NB4 (cell line): ENCODE measurements around the gene EDAR.

ENCODE experiments used
- DNase-seq: peaks from one replicate; pipeline ENCODE4 v3.0.0; 2010; ENCODE audit warnings: low read depth
- H3K4me3 ChIP-seq: one replicate; pipeline ENCODE4 v1.5.1; 2011; ENCODE audit warnings: mild to moderate bottlenecking, low read depth, low read length, moderate library complexity
- MYC ChIP-seq: IDR thresholded peaks from 2 replicates; pipeline ENCODE4 v1.6.1; 2011; ENCODE audit warnings: low read depth, low read length
- POLR2A ChIP-seq: IDR thresholded peaks from 2 replicates; pipeline ENCODE4 v1.6.1; 2011; ENCODE audit warnings: mild to moderate bottlenecking; ENCODE audit not compliant: insufficient read length; ENCODE audit errors: extremely low read depth
- TF ChIP-seq, protein P1 (sequence below): IDR thresholded peaks from one replicate; pipeline ENCODE4 v1.5.1; 2012; ENCODE audit warnings: low read depth, low read length
- TF ChIP-seq, protein P2 (sequence below): IDR thresholded peaks from 2 replicates; pipeline ENCODE4 v1.6.1; 2011; ENCODE audit warnings: low read depth, low read length

Gene EDAR

DNA sequence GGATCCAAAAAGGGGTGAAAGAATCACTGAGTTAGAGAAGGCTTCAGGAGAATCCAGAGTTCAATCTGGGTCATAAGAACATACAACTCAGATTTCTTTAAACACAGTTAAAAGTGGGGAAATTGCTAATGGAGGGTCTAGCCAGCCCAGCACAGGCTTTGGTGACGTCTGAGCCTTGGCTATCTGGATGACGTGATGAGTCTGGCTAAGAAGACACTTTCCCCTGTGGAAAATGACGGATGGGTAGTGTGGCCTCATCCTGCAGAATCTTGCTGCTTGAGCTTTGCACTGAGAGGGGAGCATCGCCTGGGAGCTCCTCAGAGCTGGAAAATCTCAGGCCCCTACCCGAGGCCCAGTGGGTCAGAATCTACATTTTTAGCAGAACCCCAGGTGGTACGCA lies 19.2 kb downstream of the EDAR start:
- TF ChIP-seq, protein P1, sequence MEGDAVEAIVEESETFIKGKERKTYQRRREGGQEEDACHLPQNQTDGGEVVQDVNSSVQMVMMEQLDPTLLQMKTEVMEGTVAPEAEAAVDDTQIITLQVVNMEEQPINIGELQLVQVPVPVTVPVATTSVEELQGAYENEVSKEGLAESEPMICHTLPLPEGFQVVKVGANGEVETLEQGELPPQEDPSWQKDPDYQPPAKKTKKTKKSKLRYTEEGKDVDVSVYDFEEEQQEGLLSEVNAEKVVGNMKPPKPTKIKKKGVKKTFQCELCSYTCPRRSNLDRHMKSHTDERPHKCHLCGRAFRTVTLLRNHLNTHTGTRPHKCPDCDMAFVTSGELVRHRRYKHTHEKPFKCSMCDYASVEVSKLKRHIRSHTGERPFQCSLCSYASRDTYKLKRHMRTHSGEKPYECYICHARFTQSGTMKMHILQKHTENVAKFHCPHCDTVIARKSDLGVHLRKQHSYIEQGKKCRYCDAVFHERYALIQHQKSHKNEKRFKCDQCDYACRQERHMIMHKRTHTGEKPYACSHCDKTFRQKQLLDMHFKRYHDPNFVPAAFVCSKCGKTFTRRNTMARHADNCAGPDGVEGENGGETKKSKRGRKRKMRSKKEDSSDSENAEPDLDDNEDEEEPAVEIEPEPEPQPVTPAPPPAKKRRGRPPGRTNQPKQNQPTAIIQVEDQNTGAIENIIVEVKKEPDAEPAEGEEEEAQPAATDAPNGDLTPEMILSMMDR: no peak
- TF ChIP-seq MYC (no peak), POLR2A (no peak)
- TF ChIP-seq, protein P2, sequence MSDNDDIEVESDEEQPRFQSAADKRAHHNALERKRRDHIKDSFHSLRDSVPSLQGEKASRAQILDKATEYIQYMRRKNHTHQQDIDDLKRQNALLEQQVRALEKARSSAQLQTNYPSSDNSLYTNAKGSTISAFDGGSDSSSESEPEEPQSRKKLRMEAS: no peak
- no peak for DNase-seq
- no peak overlapping the region for H3K4me3 ChIP-seq

DNA sequence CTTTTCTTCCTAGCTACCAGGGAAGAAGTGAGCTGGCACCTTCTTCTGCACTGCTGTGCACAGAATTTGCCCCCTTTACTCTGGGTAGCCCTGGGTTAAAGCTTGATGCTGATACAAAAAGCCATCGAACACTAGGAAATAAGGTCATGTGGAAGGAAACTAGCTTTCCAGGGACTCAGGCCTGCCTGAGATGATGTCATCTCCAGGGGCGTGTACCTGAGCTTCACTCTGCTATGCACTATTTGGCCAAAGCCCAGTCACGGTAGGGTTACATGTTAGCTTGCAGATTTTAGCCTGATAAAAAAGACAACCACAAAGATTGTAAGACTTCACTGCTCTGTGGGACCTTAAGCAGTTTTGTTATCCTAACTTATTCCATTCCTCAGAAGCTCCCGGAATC lies 20.4 kb downstream of the EDAR start:
- DNase-seq: no peak
- TF ChIP-seq, protein P1: no peak
- TF ChIP-seq POLR2A: no peak
- TF ChIP-seq, protein P2: no peak
- no peak for TF ChIP-seq MYC
- no peak overlapping the region for H3K4me3 ChIP-seq

- no peak for DNase-seq
- TF ChIP-seq MYC (no peak), POLR2A (no peak)
- TF ChIP-seq, protein P2: no peak
- TF ChIP-seq, protein P1: no peak
- H3K4me3 ChIP-seq: no peak overlapping the region
These were observed 21.3 kb downstream of the EDAR start for GRCh38 chr2:108967757-108968156.

GRCh38 chr2:108965540-108966289 lies 23.3 kb downstream of the EDAR start:
- no peak for DNase-seq
- TF ChIP-seq, protein P1: no peak
- TF ChIP-seq, protein P2: no peak
- TF ChIP-seq MYC (no peak), POLR2A (no peak)
- no peak overlapping the region for H3K4me3 ChIP-seq

DNA sequence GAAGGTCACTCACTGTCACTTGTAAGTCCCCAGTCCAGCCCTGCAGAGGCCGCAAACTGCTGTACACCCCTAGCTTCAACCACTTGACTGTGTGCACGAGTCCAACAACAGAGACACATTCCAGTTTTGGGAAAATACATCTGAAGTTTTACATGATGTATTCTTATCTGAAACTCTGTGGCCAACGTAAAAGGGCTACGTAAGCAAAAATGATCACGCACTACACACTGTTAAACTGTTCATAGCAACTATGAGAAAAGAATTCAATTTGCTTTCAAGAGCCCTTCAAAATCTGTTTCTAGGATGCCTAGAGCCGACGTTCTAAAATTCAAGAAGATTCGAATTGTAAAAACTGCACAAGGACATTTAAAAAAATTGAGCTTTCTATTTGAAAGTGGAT lies 26.0 kb downstream of the EDAR start:
- no peak overlapping the region for H3K4me3 ChIP-seq
- DNase-seq: no peak
- TF ChIP-seq, protein P1: no peak
- TF ChIP-seq MYC: no peak
- TF ChIP-seq, protein P2: no peak
- no peak for TF ChIP-seq POLR2A

DNA sequence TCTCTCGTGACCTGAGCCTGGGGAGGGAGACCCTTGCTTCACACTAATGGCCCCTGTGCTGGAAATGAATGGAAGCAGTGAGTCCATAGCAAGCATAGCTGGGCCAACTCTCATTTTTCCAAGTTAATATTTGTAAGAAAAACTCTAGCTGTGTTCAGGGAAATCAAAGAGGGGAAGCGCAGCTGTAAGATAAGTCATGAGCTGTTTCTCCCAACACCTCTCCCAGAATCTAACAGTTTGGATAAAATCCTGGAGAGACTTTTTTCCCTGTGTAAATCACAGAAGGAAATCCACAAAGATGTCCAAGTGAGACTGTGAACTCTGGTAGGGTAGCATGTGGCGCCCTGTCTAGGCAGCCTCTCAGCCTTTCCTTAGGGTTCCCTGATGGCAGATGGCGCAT lies 27.2 kb downstream of the EDAR start:
- no peak for TF ChIP-seq POLR2A
- TF ChIP-seq MYC: no peak
- TF ChIP-seq, protein P1: no peak
- TF ChIP-seq, protein P2: no peak
- no peak for DNase-seq
- no peak overlapping the region for H3K4me3 ChIP-seq
